NCI-H2029 treated with DMSO at 0.1 percent for 48 hours (cell line): ENCODE data around the gene PSG7.
"Not testable (repeated sequence)": the region's sequence is repeated elsewhere in the genome, so short reads cannot be mapped to it uniquely, and the experiment has no call there.

Experiments
- DNase-seq: peaks from one replicate; lab custom pipeline; 2025; lab: John Stamatoyannopoulos, UW

PSG7 gene

DNA sequence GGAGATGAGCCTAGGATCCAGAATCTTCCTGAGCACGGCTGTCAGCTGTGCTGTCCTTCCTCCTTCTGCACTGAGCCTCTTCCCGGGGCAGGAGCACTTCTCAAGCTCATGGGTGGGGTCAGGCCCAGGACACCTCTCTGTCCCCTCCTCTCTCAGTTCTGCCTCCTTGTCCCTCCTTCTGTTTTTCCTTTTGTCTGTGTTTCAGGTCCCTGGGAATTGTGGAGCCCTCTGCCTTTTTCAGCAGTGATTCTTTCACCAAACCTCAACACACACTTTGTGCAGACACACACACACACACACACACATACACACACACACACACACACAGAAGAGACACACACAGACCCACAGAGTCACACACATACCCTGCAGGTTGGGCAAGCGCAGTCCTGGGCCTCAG, at the start of gene PSG7:
Gene PSG7 (minus strand): TSS at position 101 of the 400 bp plus-strand sequence. CDS start 131 bp downstream, outside the sequence.
- not testable (repeated sequence) for DNase-seq

DNA sequence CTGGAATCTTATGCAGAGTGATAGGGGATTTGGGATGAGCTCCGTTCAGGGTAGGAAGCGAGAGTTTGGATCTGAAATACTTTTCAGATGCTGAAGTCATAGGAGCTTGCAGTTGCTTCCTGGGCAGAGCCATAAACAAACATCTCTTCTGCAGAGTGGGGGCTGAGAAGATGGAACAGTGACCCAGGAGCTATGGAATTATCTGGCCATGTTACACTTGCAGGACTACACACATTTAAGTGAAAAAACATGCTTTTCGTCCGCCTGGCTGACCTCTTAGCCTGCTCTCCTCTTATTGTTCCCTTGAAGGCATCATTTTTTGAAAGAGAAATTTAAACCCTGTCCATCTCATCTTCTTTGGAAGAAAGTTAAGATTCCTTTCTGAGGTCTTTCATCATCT, 48.6 kb upstream of the PSG7 start:
- no peak for DNase-seq

DNA sequence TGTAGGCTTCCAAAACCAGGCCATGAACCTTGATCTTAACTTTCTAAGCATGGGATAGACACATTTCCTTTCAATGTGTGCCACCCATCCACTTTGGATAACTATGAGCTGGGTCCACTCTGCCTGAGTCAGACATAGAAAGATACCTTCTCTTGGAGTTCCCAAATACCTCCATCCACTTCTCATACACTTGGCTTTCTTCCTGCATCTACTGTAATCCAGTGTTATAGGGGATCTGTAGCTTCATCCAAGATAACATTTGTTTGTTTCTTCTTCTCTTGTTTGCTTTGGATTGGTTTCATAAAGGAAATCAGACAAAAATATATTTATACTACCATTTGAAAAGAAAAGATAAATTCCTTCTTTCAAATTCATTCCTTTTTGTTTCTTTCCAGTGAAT, 45.1 kb upstream of the PSG7 start:
- not testable (repeated sequence) for DNase-seq

DNA sequence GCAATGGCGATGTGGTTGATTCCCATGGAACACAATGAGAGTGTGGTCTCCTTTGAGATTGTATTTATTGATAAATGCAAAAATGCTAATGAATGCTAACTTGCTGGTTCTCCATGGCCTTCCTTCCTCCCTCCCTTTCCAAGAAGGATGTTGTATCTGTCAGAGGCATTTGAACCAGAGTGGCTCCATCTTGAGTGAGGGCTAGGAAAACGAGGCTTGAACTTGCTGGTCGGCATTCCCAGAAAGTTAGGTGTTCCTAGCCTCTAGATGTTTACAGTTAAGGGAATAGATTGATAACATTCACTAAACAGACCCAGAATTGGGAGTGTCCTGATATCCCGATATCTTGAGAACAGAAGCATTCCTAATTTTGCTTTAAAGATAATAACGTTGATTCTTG, 34.4 kb upstream of the PSG7 start:
- DNase-seq: not testable (repeated sequence)

DNA sequence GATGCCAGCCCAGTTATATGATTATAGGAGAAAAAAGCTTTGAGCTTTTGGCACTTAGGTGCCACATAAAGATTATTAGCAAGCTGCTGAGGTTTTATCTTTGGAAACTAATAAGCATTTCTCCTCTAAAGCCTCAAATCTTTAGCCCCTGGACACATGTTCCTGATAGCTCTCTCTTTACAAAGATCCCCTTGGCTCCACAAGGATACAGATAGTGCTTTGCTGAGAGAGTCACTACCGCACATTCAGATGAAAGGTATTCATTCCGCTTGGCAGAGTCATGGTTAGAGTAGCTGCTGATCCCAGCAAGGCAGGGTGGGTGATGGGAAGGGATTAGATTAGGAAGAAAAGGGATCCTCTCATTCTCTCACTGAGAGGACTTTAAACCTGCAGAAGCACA, 28.2 kb upstream of the PSG7 start:
- no peak for DNase-seq

DNA sequence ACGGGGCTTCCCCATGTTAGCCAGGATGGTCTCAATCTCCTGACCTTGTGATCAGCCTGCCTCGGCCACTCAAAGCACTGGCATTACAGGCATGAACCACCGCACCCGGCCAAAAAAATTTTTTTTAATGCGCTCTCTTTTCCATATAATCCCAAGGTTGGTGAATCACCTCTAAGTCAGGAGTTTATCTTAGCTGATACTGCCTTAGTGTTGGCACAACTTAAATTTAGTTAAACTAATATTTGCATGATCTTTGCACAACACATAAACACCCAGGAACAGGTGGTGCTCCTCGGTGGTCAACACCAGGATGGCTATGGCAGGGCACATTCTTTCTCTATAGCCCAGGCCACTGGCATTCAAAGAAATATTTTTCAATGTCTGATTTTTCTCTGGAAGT, 24.1 kb upstream of the PSG7 start:
- DNase-seq: no peak

DNA sequence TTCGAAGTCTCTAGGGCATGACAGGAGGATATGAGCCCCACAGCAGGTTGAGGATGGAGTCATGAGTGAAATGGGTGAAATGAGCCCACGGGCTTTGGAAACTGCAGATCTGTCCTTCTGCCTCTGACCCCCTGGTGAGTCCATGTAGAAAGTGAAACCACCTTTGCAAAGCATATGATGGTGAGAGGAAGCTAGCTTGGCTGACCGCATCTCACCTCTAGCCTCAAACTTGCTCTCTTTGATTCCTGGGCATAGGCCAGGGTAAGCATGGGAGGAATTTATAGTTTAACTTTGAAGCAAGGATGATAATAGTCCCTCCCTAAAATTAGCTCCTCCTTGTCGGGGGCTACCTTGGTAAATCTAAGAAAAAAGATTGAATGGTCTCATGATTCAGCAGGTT, 15.1 kb upstream of the PSG7 start:
- DNase-seq: not testable (repeated sequence)

DNA sequence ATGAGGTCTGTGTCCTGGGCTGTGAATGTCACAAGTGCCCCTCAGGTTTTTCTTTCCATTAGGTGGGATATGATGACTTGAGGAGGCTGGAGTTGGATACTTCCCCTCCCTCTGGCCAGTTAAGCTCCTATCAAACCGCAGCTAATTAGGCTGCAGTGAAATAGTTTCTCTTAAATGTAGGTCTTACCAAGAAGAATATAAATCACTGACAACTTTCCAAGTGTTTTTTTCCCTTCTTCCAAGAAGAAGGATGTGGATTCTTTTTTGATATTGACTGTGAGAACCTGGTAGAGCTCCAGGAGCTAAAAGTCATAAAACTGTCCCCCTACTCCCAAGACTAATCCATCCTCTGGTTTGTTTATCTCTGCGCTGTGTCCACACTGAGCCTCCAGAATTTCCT, 14.5 kb upstream of the PSG7 start:
- DNase-seq: not testable (repeated sequence)

DNA sequence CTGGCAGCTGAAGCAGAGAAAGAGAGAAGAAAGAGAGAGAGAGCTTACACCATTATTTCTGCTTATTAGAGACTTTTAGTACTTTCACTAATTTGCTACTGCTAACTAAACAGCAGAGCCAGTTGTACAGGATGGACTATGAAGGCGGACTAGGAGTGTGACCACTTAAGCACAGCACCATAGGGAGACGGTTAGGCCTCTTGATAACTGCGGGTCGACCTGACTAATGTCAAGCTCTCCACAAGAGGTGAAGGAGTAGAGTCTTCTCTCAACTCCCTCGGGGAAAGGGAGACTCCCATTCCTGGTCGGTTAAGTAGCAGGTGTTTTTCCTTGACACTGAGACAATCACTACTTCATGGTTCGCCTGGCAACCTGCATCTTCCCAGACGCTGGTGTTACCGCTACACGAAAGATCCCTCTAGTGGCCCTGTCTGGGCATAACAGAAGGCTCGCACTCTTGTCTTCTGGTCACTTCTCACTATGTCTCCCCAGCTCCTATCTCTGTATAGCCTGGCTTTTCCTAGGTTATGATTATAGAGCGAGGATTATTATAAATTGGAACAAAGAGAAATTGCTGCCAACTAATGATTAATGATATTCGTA, 5.3 kb upstream of the PSG7 start:
- DNase-seq: no peak

DNA sequence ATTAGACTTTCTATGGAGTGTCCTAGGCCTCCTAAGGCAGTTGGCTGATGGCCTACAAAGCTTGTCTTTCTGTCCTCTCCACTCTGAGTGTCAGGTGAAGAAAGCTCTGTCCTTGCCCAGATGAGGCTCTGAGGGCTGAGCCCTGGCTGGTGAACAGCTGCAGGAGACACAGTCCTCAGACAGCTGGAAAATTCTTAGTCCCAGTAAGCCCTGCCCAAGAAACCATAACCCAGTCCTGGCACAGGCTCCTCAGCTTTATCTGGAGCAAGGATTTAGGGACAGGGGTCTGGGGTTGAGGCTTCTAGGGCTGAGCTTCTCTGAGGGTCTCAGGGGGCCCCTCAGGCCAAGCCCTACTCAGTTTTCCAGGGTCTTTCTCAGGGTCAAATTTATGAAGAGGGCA, 2.3 kb downstream of the PSG7 start:
- not testable (repeated sequence) for DNase-seq

DNA sequence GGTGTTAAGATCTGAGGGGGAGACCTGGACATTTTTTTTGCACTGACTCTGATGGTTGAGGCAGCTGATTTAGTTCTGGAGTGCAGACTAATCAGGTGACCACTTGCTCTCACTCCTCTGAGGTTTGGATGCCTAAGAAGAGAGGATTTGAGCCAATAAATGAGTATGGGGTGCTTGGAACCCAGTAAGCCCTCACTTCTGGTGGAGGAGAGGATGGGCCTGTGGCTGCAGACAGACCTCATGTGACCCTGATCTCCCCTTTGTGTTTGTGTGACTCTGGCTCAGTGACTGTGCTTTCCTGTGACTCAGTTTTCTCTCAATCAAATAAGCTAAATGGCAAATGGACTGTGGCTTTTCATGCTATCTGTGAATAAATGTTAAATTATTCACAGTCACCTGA, 2.8 kb downstream of the PSG7 start:
- not testable (repeated sequence) for DNase-seq

DNA sequence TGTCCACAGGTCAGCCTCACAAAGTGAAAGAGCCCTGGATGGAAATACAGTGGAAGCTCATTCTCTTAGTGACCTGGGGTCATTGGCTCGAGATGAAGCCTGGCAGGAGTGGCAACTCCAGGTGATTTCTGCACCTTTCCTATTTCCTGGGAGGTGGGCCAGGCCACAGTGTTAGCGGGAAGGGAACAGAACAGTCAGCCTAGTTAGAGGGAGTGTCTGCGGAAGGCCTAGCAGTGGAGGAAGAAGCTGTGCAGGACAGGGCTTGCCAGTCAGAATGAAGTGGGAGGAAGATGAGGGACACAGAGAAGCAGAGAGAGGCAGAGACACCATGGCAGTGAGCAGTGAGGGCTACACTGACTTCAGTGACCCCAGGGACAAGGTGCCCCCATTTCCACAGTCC, 3.6 kb downstream of the PSG7 start:
- not testable (repeated sequence) for DNase-seq

DNA sequence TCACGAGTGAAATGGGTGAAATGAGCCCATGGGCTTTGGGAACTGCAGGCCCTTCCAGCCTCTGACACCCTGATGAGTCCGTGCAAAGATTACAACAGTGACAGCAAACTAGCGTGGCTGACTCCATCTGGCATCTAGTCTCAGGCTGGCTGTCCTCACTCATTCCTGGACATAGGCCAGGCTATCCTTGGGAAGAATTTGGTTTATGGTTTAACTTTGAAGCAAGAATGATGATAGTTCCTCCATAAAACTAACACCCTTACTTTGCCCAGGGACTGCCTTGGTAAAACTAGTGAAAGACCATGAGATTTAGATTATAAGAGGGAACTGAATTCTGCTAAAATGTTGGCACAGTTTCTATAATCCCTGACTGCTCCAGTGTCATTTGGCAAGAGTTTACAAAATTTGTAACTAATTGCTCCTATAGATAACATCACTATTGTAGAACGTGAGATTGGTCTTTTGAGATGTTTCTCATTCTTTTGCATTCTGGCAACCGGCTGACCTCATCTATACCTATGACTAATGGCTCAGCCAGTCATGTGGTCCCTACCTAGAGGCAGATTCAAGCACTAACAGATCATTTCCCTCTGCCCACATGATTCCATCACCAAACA, 4.4 kb downstream of the PSG7 start:
- DNase-seq: not testable (repeated sequence)

DNA sequence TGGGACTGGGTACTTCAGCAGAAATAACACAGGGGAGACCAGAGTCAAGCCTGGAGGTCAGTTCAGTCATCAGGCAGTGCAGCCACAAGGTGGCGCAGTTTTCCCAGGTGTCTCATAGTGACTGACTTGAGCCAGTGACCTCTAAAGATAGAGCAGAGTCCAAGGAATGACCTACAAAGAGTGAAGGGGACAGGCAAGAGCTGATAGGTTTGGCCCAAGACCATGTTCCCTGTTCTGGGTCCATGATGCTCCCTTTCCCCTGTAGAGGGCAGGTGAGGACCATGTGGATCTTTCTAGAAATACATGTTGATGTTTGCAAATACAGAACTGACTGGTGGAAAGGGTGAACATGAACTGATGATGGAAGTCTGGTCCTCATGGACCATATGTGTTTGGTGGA, 6.8 kb downstream of the PSG7 start:
- DNase-seq: not testable (repeated sequence)

DNA sequence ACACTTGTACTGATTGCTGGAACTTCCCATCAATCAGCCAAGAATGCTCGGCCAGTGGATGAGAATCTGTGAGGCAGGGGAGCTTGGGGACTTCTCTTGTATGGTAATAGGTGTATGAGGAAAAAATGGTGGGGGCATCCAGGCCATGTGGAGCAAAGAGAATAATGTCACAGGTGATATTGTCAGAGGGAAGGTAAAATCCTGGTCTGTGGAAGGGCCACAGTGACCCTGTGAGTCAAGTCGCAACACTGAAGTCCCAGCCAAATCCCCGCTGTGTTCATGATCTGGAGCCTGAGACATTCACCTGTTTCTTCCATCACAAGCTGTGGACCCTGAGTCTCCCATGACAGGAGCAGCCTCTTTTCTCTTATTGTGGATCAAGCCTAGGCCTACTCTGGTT, 8.1 kb downstream of the PSG7 start:
- no peak for DNase-seq

DNA sequence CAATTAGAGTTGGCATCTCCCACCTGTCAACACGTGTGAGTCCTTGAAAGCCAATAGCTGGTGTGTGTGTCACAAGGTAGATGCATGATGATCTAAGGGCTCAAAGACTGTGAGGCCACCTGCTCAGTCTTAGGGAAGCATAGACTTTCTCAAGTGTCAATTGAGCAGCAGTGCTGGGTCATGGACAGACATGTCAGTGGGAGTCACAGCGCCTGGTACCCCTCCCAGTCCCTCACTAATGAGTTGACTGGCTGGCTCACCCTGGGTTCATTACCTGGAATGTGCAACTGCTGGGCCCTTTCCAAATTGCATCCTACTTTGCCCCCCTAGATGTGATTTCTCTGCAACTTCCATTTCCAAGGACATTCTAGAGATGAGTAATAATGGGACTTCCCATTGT, 10.2 kb downstream of the PSG7 start:
- DNase-seq: no peak

DNA sequence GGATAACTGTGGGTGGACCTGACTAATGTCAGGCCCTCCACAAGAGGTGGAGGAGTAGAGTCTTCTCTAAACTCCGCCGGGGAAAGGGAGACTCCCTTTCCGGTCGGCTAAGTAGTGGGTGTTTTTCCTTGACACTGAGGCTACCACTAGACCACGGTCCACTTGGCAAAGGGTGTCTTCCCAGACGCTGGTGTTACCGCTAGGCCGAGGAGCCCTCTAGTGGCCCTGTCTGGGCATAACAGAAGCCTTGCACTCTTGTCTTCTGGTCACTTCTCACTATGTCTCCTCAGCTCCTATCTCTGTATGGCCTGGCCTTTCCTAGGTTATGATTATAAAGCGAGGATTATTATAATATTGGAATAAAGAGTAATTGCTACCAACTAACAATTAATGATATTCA, 13.9 kb downstream of the PSG7 start:
- DNase-seq: peak; percentile 29

DNA sequence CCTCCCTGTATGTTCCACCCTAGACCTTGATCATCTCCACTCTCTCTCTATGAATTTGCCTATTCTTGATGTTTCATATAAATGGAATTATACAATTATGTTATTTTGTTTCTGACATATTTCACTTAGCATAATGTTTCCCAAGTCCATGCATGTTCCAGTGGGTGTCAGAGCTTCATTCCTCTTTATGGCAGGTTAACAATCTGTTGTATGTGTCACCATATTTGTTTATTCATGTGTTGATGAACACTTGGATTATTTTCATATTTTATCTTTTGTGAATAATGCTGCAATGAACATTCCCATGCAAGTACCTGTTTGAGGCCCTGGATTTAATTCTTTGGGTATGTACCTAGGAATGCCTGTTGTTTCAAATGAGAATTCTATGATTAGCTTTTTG, 16.0 kb downstream of the PSG7 start:
- DNase-seq: not testable (repeated sequence)

DNA sequence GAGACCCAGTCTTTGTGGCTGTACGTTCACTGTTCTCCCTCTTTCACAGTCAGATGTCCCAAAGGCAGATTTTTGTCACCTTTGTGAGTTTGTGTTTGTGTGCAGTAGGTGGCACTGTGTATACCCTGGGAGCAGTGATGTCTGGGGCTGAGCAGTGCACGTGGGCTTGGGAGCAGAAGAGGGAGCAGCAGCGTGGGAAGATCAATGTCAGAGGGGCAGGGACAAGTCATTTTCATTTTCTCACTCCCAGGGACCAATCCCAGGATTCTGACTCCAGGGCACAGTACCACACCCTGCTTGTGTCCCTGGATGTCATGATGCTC, 17.3 kb downstream of the PSG7 start:
- no peak for DNase-seq

DNA sequence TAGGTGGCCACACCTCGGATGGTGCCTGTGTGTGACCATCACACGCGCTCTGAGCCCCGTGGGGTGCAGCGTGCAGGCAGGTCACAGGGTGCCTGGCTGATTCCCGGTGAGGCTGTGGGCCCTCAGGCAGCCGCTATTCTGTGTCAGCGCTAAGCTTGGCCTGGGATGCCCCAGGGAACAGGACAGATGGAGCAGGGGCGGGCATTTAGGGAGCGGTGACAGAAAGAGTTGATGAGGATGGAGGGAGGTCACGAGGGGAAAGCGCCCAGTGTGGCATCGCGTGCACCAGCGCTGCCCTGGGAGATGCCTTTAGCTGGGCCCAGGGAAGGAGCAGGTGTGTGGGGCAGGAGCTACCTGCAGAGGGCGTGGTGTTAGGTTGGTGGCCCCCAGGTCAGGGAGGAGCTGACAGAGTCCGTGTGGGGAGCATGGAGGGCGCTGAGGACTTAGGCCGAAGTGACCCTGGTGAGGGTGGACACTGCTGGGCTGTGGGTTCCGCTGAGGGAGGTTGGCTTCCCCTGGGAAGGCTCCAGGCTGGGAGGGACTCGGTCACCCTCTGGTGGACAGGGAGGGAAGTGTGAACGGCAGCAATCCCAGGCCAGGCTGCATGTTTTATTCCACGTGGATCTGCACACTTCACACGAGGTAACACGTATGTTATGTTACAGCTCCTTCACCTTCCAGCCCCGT, 17.8 kb downstream of the PSG7 start:
- not testable (repeated sequence) for DNase-seq

DNA sequence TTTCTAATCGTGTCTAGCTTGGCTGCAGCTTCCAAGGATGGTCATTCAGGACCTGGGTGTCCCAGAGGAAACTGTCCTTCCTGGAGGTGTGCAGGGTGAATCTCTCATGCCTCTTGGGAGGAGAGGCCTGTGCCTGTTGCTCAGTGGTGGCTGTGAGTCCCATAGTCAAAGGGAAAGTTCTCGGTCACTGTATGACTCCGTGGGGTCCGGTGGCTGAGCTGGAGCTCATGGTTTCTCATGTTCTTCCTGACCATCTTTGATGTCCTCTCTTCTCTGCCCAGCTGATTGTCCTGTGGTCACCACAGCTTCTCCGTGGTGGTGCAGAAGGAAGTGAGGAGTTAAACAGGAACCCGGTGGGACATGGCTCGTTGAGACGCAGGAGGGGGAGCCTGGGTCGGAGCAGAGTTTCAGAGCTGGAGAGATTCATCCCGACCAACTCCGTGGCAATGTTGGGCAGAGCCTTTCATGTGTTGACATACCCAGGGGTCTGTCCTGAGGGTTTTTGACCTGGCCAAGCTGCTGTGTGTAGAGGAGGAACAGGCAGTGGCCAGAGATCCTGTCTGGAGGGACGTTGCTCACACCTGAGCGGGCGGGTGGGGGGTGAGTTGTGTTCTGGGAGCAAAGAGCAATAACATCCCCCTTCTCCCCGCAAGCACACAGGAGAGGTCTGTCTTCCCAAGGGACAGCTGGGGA, 18.5 kb downstream of the PSG7 start:
- not testable (repeated sequence) for DNase-seq

DNA sequence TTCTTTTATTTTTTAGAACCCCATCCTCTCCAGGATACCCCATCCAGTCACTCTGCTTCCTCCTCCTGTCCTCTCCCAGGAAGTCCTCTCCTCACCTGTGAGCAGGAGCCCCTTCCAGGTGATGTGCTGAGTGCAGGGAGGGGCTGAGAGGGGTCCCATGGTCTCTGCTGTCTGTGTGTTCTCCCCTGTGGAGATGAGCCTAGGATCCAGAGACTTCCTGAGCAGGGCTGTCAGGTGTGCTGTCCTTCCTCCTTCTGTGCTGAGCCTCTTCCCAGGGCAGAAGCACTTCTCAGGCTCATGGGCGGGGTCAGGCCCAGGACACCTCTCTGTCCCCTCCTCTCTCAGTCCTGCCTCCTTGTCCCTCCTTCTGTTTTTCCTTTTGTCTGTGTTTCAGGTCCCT, 19.4 kb downstream of the PSG7 start, which contains the start of gene PSG6:
Gene PSG6 (minus strand): TSS at position 261 of the 400 bp plus-strand sequence. CDS start 102 bp downstream, at position 159.
- not testable (repeated sequence) for DNase-seq

DNA sequence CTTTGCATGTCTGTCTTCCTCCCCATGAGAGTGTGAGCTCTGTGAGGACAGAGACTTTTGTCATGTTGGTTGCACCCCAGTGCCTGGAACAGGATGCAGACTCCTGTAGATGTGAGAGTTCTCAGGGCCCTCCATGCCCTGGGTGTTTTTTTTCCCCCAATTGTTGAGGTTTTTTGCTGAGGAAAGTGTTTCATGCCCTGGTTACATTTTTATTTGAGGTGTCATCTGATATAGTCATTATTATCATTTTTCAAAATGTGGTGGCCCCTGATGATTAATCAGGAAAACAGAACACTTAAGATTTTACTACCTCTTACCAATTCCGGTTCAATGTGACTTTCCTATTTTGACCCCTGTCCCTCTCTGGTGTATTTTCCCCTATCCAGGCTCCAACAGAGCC, 20.1 kb downstream of the PSG7 start:
- DNase-seq: not testable (repeated sequence)
